Effector memory CD8-positive, alpha-beta T cell (primary cell): ENCODE results near the gene SLC43A3.
A peak's percentile ranks its signal among the peaks of the same experiment; 100 is the strongest.

Source experiments
- ATAC-seq: fragments of 150-1000 bp; cut with Tn5 transposase; replicated peaks from 2 replicates; pipeline ENCODE4 v1.10.0; 2021; ENCODE audit warnings: mild to moderate bottlenecking, moderate library complexity
- DNase-seq, 3 experiments: peaks; one replicate each; pipeline ENCODE4 v3.0.0; 2021
- H3K27ac Mint-ChIP-seq, 2 donors: one replicate each; pipeline ENCODE4 v1.8.0; 2022; ENCODE audit warnings: mild to moderate bottlenecking in 2 of 2, mixed read lengths in 2 of 2, moderate library complexity in 2 of 2
- H3K27me3 Mint-ChIP-seq, 2 donors: one replicate each; pipeline ENCODE4 v1.8.0; 2022; ENCODE audit warnings: mixed read lengths in 2 of 2
- H3K36me3 Mint-ChIP-seq: one replicate; pipeline ENCODE4 v1.8.0; 2022; ENCODE audit warnings: mild to moderate bottlenecking, moderate library complexity, mixed read lengths; ENCODE audit not compliant: insufficient read depth
- H3K4me1 Mint-ChIP-seq, 2 donors: one replicate each; pipeline ENCODE4 v1.8.0; 2022; ENCODE audit warnings: low read depth in 2 of 2, mixed read lengths in 2 of 2
- H3K4me3 Mint-ChIP-seq, 2 donors: one replicate each; pipeline ENCODE4 v1.8.0; 2022; ENCODE audit warnings: mild to moderate bottlenecking in 2 of 2, mixed read lengths in 2 of 2, moderate library complexity in 2 of 2
- H3K9me3 Mint-ChIP-seq, 2 donors: one replicate each; pipeline ENCODE4 v1.8.0; 2022; ENCODE audit warnings: mixed read lengths in 2 of 2

The SLC43A3 gene

GRCh38 chr11:57430952-57431351, 4.0 kb upstream of the SLC43A3 start:
- H3K9me3 Mint-ChIP-seq, result no peaks in the 10 kb centered on the region
- peaks cover 11% of the 10 kb centered on the region for H3K36me3 Mint-ChIP-seq
- H3K4me3 Mint-ChIP-seq, result no peak overlapping the region
- no peaks in the 10 kb centered on the region for H3K27me3 Mint-ChIP-seq
- peak overlapping the region in 1 of 2 donors; percentile 26 for H3K27ac Mint-ChIP-seq
- ATAC-seq (no peak), DNase-seq (no peak)
- peaks cover 12 to 23% of the 10 kb centered on the region in 2 donors for H3K4me1 Mint-ChIP-seq

GRCh38 chr11:57429946-57430345, 3.0 kb upstream of the SLC43A3 start:
- no peak for ATAC-seq
- H3K4me3 Mint-ChIP-seq, result no peak overlapping the region
- peaks cover 19 to 32% of the 10 kb centered on the region in 2 donors for H3K4me1 Mint-ChIP-seq
- peaks cover 19% of the 10 kb centered on the region for H3K36me3 Mint-ChIP-seq
- no peak for DNase-seq
- no peaks in the 10 kb centered on the region for H3K27me3 Mint-ChIP-seq
- no peak overlapping the region for H3K27ac Mint-ChIP-seq
- H3K9me3 Mint-ChIP-seq, result no peaks in the 10 kb centered on the region

DNA sequence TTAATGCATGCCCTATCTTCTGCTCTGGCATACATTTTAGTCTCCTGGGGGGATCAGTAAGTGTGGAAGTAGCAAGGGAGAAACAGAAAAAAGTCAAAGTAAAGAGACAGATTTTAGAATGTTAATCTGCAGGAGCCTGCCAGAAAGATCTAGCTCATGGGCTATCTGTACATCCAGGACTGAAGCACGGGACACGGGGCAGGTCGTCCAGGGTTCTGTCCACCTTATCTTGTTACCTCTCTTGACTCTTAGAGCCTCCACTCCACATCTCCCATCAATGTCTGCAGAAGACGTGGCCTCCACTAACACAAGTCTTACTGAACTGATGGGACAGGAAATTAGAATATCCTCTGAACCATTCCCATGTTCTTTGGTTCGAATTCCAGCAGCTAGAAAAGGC, 1.7 kb upstream of the SLC43A3 start:
- no peak for DNase-seq
- Mint-ChIP-seq H3K9me3 (no peaks in the 10 kb centered on the region), H3K36me3 (peaks cover 24% of the 10 kb centered on the region), H3K4me3 (no peak overlapping the region), H3K27me3 (no peaks in the 10 kb centered on the region), H3K4me1 (peaks cover 30 to 41% of the 10 kb centered on the region in 2 donors), H3K27ac (peak overlapping the region; percentile 35 to 91)
- no peak for ATAC-seq

- no peaks in the 10 kb centered on the region for H3K9me3 Mint-ChIP-seq
- H3K27me3 Mint-ChIP-seq, result no peaks in the 10 kb centered on the region
Observed at GRCh38 chr11:57427727-57428082, 784 bp upstream of the SLC43A3 start.

GRCh38 chr11:57426439-57426928, 437 bp downstream of the SLC43A3 start:
- Mint-ChIP-seq H3K36me3 (peaks cover 24% of the 10 kb centered on the region), H3K9me3 (no peaks in the 10 kb centered on the region), H3K27ac (peak overlapping the region; percentile 91 to 96), H3K4me1 (peaks cover 48 to 51% of the 10 kb centered on the region in 2 donors), H3K27me3 (no peaks in the 10 kb centered on the region), H3K4me3 (peak overlapping the region; percentile 79 to 92)
- DNase-seq (no peak), ATAC-seq (no peak)

More at GRCh38 chr11:57427727-57428082, 784 bp upstream of the SLC43A3 start:
- peaks cover 24% of the 10 kb centered on the region for H3K36me3 Mint-ChIP-seq
- H3K27ac Mint-ChIP-seq, result peak overlapping the region; percentile 91 to 96
- peak overlapping the region; percentile 79 to 92 for H3K4me3 Mint-ChIP-seq
- no peak for ATAC-seq
- no peak for DNase-seq
- peaks cover 38 to 44% of the 10 kb centered on the region in 2 donors for H3K4me1 Mint-ChIP-seq

DNA sequence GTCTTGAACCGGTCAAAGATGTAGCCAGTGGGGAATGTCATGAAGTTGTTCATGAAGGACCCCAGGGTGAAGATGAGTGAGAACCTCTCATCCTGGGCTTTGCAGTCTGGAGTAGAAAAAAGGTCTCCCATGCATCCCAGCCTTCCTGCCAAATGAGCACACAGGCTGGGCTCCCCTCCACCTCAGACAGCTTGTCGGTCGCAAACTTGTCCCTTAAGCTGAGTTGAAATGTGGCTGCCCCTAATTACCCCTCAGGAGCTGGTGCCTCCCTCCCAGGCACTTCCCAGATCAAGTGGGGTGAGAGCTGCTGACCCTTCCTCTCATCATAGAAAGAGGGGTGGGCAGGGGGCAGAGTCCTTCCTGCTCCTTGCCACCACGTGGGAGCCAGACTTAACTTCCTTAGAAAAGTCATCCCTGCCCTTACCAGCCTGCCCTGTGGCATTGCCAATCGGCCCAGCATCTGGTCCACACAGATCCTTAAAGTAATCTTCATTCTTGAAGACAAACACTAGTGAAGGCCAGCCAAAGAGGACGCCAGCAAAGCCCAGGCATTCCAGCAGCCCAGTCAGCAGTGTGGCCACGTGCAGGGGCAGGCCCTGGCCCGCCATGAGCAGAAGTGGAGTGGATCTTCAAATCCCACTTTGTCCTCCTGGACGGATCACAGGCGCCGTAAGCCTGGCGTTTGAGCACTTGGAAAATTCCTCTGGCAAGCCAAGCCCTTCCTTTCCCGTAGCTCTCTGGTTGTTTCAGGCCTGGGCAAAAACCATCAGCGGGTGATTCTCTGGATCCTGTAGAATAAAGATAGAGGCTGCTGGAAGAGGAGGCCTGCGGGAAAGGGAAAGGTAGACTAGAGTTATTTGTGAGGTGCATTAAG, 1.1 kb downstream of the SLC43A3 start:
- H3K27ac Mint-ChIP-seq, result peak overlapping the region; percentile 91 to 96
- no peaks in the 10 kb centered on the region for H3K9me3 Mint-ChIP-seq
- ATAC-seq (no peak), DNase-seq (no peak)
- H3K36me3 Mint-ChIP-seq, result peaks cover 24% of the 10 kb centered on the region
- H3K27me3 Mint-ChIP-seq, result no peaks in the 10 kb centered on the region
- H3K4me3 Mint-ChIP-seq, result peak overlapping the region; percentile 79 to 92
- peaks cover 53 to 56% of the 10 kb centered on the region in 2 donors for H3K4me1 Mint-ChIP-seq

DNA sequence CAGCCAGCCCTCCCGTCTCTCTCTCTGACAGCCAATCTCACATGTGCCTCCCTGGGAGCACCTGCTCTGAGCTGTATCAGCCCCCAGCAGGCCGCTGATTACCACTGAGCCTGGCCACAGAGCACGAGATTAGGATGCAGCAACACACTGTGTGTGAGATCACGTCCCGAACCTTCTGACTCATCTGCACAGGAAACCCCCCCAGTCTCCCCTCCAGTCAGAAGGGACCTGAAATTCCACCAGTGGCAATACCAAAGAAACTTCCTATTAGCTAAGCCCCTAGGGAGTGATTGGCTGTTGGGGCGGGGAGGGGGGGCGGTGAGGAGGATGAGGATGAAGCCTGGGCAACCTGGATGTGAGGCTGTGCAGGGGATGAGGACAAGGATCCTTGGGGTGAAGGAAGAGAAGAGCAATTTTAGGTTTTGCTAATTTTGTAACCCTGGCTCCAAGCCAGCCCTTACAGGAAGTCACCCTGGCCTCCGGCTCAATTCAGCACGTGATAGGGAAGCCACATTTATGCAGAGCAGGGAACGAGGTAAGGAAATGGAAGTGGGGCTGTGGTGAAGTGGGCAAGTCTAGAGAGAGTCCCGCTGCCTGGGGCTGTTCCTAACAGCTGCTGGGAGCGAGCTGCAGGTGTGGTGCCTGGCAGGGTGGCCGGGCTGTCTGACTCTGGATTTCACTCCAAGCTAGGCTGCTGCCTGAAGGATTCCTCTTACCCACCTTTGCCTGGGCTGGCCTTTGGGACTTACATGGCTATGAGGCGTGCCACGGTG, 1.9 kb downstream of the SLC43A3 start:
- peaks cover 53 to 56% of the 10 kb centered on the region in 2 donors for H3K4me1 Mint-ChIP-seq
- peak overlapping the region; percentile 79 to 92 for H3K4me3 Mint-ChIP-seq
- peak; percentile 89 for ATAC-seq
- peak overlapping the region; percentile 91 to 96 for H3K27ac Mint-ChIP-seq
- H3K9me3 Mint-ChIP-seq, result no peaks in the 10 kb centered on the region
- peak; percentile 78 to 83 (median 81) for DNase-seq
- H3K36me3 Mint-ChIP-seq, result peaks cover 24% of the 10 kb centered on the region
- no peaks in the 10 kb centered on the region for H3K27me3 Mint-ChIP-seq

DNA sequence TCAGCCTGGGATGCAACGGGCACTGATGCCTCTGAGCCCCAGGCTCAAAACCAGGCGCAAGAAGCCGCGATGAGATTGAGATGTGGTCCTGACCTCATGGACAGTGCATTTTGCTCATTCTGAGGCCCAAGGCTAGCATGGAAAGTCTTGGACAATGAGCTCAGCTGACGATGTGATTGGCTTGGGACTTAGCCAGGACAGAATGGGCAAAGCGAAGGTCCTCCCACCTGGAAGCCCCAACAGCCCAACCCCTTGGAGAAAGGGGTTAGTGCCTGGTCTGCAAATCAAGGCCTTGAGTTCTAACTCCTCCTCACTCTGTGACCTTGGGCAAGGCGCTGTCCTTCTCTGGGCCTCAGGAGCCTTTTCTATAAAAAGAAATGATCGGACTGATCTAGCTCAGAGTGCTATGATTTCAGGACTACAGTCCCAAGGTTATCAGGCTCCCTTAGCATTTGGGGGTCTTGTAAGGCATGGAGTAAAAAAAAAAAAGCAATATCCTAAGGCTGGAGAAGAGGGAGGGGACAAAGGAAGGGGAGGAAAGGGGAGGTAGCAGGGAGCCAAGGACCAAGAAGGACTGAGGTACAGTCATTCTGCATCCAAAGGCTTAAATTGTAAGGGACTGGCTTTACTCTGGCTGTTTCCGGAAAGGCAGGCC, 2.7 kb downstream of the SLC43A3 start:
- Mint-ChIP-seq H3K9me3 (no peaks in the 10 kb centered on the region), H3K36me3 (peaks cover 24% of the 10 kb centered on the region), H3K4me3 (peak overlapping the region; percentile 79 to 92), H3K27me3 (no peaks in the 10 kb centered on the region), H3K27ac (peak overlapping the region; percentile 91 to 96), H3K4me1 (peaks cover 53 to 56% of the 10 kb centered on the region in 2 donors)
- DNase-seq (no peak), ATAC-seq (no peak)

GRCh38 chr11:57422669-57423068, 4.3 kb downstream of the SLC43A3 start:
- H3K36me3 Mint-ChIP-seq, result peaks cover 24% of the 10 kb centered on the region
- peak overlapping the region; percentile 39 to 41 for H3K4me3 Mint-ChIP-seq
- no peaks in the 10 kb centered on the region for H3K9me3 Mint-ChIP-seq
- DNase-seq (no peak), ATAC-seq (no peak)
- no peaks in the 10 kb centered on the region for H3K27me3 Mint-ChIP-seq
- peaks cover 52 to 56% of the 10 kb centered on the region in 2 donors for H3K4me1 Mint-ChIP-seq
- peak overlapping the region; percentile 91 to 96 for H3K27ac Mint-ChIP-seq

GRCh38 chr11:57421805-57422204, 5.1 kb downstream of the SLC43A3 start:
- H3K27ac Mint-ChIP-seq, result peak overlapping the region; percentile 91 to 96
- H3K27me3 Mint-ChIP-seq, result no peaks in the 10 kb centered on the region
- H3K9me3 Mint-ChIP-seq, result no peaks in the 10 kb centered on the region
- DNase-seq (no peak), ATAC-seq (no peak)
- peaks cover 45 to 51% of the 10 kb centered on the region in 2 donors for H3K4me1 Mint-ChIP-seq
- peaks cover 25% of the 10 kb centered on the region for H3K36me3 Mint-ChIP-seq
- H3K4me3 Mint-ChIP-seq, result peak overlapping the region; percentile 46 to 49

DNA sequence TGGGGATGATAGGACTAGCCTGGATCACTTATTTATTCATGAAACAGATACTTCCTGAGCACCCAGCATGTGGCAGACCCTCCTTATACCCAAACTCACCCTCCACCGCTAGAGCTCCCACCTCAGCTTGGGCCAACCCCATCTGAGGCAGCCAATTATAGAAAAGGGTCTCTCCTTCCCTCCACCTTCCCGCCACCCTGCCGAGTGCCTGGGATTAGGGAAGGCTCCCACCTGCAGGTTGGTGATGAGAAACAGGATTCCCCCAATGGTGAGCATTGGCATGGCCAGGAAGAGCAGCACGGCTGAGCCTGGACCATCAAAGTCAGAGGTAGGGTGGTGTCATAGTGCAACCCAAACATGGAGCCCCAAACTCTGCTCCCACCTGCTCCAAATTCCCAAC, 5.9 kb downstream of the SLC43A3 start:
- ATAC-seq (no peak), DNase-seq (no peak)
- no peak overlapping the region for H3K4me3 Mint-ChIP-seq
- H3K36me3 Mint-ChIP-seq, result peaks cover 28% of the 10 kb centered on the region
- peaks cover 41 to 45% of the 10 kb centered on the region in 2 donors for H3K4me1 Mint-ChIP-seq
- H3K27me3 Mint-ChIP-seq, result no peaks in the 10 kb centered on the region
- H3K27ac Mint-ChIP-seq, result peak overlapping the region; percentile 58 to 91
- H3K9me3 Mint-ChIP-seq, result no peaks in the 10 kb centered on the region

GRCh38 chr11:57419146-57419545, 7.8 kb downstream of the SLC43A3 start:
- ATAC-seq (no peak), DNase-seq (no peak)
- peaks cover 25% of the 10 kb centered on the region for H3K36me3 Mint-ChIP-seq
- peaks cover 27 to 33% of the 10 kb centered on the region in 2 donors for H3K4me1 Mint-ChIP-seq
- no peak overlapping the region for H3K4me3 Mint-ChIP-seq
- no peaks in the 10 kb centered on the region for H3K9me3 Mint-ChIP-seq
- H3K27ac Mint-ChIP-seq, result peak overlapping the region in 1 of 2 donors; percentile 26
- no peaks in the 10 kb centered on the region for H3K27me3 Mint-ChIP-seq

GRCh38 chr11:57418131-57418530, 8.8 kb downstream of the SLC43A3 start:
- Mint-ChIP-seq H3K27me3 (no peaks in the 10 kb centered on the region), H3K9me3 (no peaks in the 10 kb centered on the region), H3K4me1 (peaks cover 22 to 29% of the 10 kb centered on the region in 2 donors), H3K4me3 (no peak overlapping the region), H3K36me3 (peaks cover 35% of the 10 kb centered on the region), H3K27ac (no peak overlapping the region)
- ATAC-seq, result no peak
- no peak for DNase-seq
